Stimulated activated CD8-positive, alpha-beta memory T cell treated with anti-CD3 and anti-CD28 coated beads, Interleukin-4, amount 100 ng/mL, for 48 hours (primary cell): ENCODE data around the gene NR6A1.

ENCODE experiments used
- DNase-seq: peaks from one replicate; pipeline ENCODE4 v3.0.0-alpha.2; 2020

The NR6A1 gene

GRCh38 chr9:124512806-124513204 lies 258.3 kb downstream of the NR6A1 start:
- DNase-seq, result no peak

GRCh38 chr9:124511891-124512805 lies 259.0 kb downstream of the NR6A1 start:
- DNase-seq, result no peak

- DNase-seq, result no peak
Observed at GRCh38 chr9:124511426-124511840, 259.7 kb downstream of the NR6A1 start.

GRCh38 chr9:124510650-124511425 lies 260.3 kb downstream of the NR6A1 start:
- no peak for DNase-seq

- no peak for DNase-seq
Observed at GRCh38 chr9:124507880-124508423, 263.2 kb downstream of the NR6A1 start.

GRCh38 chr9:124506931-124507879 lies 263.9 kb downstream of the NR6A1 start, which contains the start of gene NR5A1:
NR5A1 (minus strand) TSS chr9:124507399; CDS start chr9:124503395, 4,004 bp downstream.
- DNase-seq, result no peak

GRCh38 chr9:124506433-124506832 lies 264.7 kb downstream of the NR6A1 start:
- no peak for DNase-seq

GRCh38 chr9:124505901-124506346 lies 265.2 kb downstream of the NR6A1 start:
- no peak for DNase-seq

GRCh38 chr9:124505006-124505900 lies 265.9 kb downstream of the NR6A1 start:
- no peak for DNase-seq

- DNase-seq, result no peak
Observed at GRCh38 chr9:124504530-124505005, 266.5 kb downstream of the NR6A1 start.

GRCh38 chr9:124503713-124504529 lies 267.2 kb downstream of the NR6A1 start:
- no peak for DNase-seq

GRCh38 chr9:124502711-124503702 lies 268.1 kb downstream of the NR6A1 start:
- DNase-seq, result no peak

GRCh38 chr9:124501771-124502320 lies 269.3 kb downstream of the NR6A1 start:
- DNase-seq, result no peak

- DNase-seq, result no peak
Observed at GRCh38 chr9:124500796-124501611, 270.1 kb downstream of the NR6A1 start.

GRCh38 chr9:124500028-124500795 lies 270.9 kb downstream of the NR6A1 start:
- DNase-seq, result no peak

GRCh38 chr9:124499216-124499615 lies 271.9 kb downstream of the NR6A1 start:
- no peak for DNase-seq
